T-helper 1 cell treated with Interleukin-12 subunit alpha and Interleukin-12 subunit beta and Interleukin-4 antibody, amounts not matched to agents 30 μg/mL and 1 μg/mL, for 36 hours (primary cell): Measurements from ENCODE around the gene USP47.
A peak's percentile ranks its signal among the peaks of the same experiment; 100 is the strongest.

Experiments
- H3K27ac Mint-ChIP-seq: one replicate; pipeline ENCODE4 v1.8.0; 2021; ENCODE audit warnings: mild to moderate bottlenecking, mixed read lengths
- H3K27me3 Mint-ChIP-seq: one replicate; pipeline ENCODE4 v1.8.0; 2021; ENCODE audit warnings: low read depth, mixed read lengths
- H3K36me3 Mint-ChIP-seq: one replicate; pipeline ENCODE4 v1.8.0; 2021; ENCODE audit warnings: low read depth, mixed read lengths
- H3K4me1 Mint-ChIP-seq: one replicate; pipeline ENCODE4 v1.8.0; 2021; ENCODE audit warnings: low read depth, mixed read lengths
- H3K4me3 Mint-ChIP-seq: one replicate; pipeline ENCODE4 v1.8.0; 2021; ENCODE audit warnings: mild to moderate bottlenecking, moderate library complexity, mixed read lengths
- H3K9me3 Mint-ChIP-seq: one replicate; pipeline ENCODE4 v1.8.0; 2021; ENCODE audit warnings: mixed read lengths

The USP47 gene, protein sequence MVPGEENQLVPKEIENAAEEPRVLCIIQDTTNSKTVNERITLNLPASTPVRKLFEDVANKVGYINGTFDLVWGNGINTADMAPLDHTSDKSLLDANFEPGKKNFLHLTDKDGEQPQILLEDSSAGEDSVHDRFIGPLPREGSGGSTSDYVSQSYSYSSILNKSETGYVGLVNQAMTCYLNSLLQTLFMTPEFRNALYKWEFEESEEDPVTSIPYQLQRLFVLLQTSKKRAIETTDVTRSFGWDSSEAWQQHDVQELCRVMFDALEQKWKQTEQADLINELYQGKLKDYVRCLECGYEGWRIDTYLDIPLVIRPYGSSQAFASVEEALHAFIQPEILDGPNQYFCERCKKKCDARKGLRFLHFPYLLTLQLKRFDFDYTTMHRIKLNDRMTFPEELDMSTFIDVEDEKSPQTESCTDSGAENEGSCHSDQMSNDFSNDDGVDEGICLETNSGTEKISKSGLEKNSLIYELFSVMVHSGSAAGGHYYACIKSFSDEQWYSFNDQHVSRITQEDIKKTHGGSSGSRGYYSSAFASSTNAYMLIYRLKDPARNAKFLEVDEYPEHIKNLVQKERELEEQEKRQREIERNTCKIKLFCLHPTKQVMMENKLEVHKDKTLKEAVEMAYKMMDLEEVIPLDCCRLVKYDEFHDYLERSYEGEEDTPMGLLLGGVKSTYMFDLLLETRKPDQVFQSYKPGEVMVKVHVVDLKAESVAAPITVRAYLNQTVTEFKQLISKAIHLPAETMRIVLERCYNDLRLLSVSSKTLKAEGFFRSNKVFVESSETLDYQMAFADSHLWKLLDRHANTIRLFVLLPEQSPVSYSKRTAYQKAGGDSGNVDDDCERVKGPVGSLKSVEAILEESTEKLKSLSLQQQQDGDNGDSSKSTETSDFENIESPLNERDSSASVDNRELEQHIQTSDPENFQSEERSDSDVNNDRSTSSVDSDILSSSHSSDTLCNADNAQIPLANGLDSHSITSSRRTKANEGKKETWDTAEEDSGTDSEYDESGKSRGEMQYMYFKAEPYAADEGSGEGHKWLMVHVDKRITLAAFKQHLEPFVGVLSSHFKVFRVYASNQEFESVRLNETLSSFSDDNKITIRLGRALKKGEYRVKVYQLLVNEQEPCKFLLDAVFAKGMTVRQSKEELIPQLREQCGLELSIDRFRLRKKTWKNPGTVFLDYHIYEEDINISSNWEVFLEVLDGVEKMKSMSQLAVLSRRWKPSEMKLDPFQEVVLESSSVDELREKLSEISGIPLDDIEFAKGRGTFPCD (N-terminal part only)

GRCh38 chr11:11841723-11842420 is at the start of gene USP47:
Gene USP47 (plus strand): TSS chr11:11841972. CDS start chr11:11842186, 214 bp downstream.
- Mint-ChIP-seq H3K27me3 (peaks cover 13% of the 10 kb centered on the region), H3K9me3 (no peaks in the 10 kb centered on the region), H3K27ac (peak within 1 kb of the TSS; percentile 68), H3K36me3 (peaks cover 4% of the 10 kb centered on the region), H3K4me1 (peaks cover 18% of the 10 kb centered on the region), H3K4me3 (peak within 1 kb of the TSS; percentile 58)

DNA sequence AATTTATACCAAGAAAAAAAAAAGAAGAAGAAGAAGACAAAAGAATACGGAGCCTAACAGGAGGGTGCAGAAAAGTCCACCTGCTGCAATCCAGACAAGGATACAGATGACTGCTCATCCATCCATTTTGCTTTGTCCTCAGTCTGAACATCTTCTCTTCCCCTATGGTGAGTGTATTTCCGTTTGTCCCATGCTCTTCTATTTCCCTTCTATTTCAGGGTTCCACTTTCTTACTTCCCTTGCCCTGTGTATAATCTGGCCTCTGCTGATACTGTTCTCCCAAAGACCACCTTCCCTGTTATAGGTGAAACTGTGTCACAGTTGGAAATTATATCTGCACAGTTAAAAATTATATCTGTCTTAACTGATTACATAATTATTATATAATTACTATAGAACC is 48.7 kb upstream of the USP47 start:
- Mint-ChIP-seq H3K36me3 (no peaks in the 10 kb centered on the region), H3K4me1 (no peaks in the 10 kb centered on the region), H3K27ac (no peak overlapping the region), H3K27me3 (peaks cover 33% of the 10 kb centered on the region), H3K4me3 (no peak overlapping the region), H3K9me3 (no peaks in the 10 kb centered on the region)

DNA sequence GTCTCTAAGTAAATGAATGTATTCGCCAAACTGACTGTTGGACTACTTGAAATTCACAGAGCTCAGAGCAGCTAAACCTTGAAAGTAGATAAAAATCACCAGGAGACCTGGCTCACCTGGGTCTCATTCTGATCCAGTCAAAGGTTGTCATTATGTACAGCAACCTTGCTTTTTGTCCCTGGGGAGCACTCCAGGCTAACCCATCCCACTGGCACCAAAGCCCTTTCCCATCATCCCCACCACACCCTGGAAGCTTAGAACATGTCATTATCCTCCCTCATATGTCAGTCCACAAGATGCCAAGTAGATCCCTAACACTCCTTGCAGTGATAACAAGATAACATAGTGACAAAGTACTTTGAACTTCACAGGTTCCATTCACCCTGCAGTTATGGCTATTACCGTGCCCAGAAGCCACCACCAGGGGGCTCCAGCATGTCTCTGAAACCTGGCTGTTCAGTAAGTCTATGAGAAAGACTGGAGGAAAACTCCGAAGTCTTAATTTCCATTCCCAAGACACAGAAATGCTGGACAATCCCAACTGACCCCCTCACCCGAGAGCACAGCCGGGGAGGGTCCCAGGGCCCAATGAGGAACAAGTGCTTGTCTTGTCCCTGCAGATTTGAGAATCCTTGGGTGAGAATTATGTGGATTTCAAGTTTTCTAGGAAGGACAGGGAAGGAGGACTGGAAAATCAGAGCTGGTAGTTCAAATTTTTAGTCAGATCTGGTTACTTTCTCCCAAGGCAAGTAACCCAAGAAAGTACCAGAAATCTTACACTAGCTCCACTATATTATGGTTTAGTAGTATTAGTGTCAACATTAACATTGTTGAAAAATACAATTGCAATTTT is 43.0 kb upstream of the USP47 start:
- Mint-ChIP-seq H3K27ac (no peak overlapping the region), H3K4me1 (no peaks in the 10 kb centered on the region), H3K9me3 (no peaks in the 10 kb centered on the region), H3K27me3 (peaks cover 26% of the 10 kb centered on the region), H3K4me3 (no peak overlapping the region), H3K36me3 (no peaks in the 10 kb centered on the region)

GRCh38 chr11:11805228-11805627 is 36.5 kb upstream of the USP47 start:
- no peaks in the 10 kb centered on the region for H3K36me3 Mint-ChIP-seq
- no peak overlapping the region for H3K4me3 Mint-ChIP-seq
- no peak overlapping the region for H3K27ac Mint-ChIP-seq
- no peaks in the 10 kb centered on the region for H3K9me3 Mint-ChIP-seq
- peaks cover 40% of the 10 kb centered on the region for H3K27me3 Mint-ChIP-seq
- no peaks in the 10 kb centered on the region for H3K4me1 Mint-ChIP-seq

DNA sequence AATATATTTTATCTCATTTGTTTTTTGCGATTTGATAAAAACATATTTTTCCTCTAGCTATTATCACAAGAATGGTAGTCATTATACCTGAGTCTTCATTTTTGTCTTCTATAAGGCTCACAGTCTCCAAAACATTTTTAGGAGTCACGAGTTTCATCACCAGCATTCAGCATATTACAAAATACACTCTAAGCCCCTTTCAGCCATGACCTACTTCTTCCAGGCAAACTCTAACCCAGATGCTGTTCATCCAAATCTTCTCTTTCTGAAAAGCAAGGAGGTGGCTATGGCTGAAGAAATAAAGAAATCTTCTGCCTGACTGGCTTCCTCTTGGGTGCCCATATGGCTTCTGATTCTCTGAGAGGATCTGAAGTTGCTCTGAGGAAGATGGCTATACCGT is 35.7 kb upstream of the USP47 start:
- no peak overlapping the region for H3K27ac Mint-ChIP-seq

GRCh38 chr11:11806586-11806985 is 35.2 kb upstream of the USP47 start:
- no peak overlapping the region for H3K4me3 Mint-ChIP-seq
- peaks cover 40% of the 10 kb centered on the region for H3K27me3 Mint-ChIP-seq
- H3K9me3 Mint-ChIP-seq: no peaks in the 10 kb centered on the region
- no peaks in the 10 kb centered on the region for H3K36me3 Mint-ChIP-seq
- no peak overlapping the region for H3K27ac Mint-ChIP-seq
- no peaks in the 10 kb centered on the region for H3K4me1 Mint-ChIP-seq

More for the DNA sequence above, 35.7 kb upstream of the USP47 start:
- Mint-ChIP-seq H3K9me3 (no peaks in the 10 kb centered on the region), H3K36me3 (no peaks in the 10 kb centered on the region), H3K4me3 (no peak overlapping the region), H3K4me1 (no peaks in the 10 kb centered on the region), H3K27me3 (peaks cover 40% of the 10 kb centered on the region)

DNA sequence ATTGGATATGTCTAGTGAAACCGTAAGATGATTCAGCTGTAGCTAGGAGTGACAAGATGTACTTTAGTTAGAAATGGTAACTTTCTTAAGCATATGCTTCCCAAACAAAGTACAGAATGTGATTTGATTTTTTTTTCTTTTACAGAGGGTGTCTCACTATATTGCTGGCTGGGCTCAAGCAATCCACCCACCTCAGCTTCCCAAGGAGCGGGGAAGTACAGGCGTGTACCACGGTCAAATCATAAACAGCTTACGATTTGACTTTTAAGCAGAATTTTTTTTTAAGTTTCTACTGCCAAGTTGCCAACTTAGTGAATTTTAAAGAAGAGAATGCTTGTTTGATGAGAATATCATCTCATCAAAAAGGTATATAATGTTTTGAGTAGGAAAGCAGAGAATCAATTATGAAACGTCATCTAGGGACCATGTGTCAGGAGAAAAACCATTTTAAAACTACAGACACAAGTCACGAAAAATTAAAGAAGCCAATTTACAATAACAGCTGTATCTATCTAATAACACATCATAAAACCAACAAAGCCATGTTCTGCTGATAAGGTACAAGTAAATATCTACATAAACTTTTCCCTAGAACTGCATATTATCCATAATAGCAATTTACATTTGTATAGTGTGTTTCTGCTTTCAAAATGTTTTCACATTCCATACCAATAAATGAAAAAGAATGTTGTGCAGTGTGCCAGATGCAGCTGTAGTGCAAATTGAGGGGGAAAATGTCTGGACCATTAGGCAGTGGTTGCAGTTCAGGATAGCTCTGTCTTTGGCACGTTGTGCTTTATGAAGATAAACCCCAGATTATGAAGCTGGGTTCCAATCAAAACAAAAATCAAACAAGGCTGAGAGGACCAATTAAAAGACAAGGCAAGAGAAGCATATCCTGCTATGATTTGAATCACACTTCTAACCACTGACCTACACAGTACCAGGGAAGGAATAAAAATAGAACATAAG is 33.7 kb upstream of the USP47 start:
- Mint-ChIP-seq H3K4me3 (no peak overlapping the region), H3K27me3 (peaks cover 36% of the 10 kb centered on the region), H3K27ac (no peak overlapping the region), H3K9me3 (no peaks in the 10 kb centered on the region), H3K36me3 (no peaks in the 10 kb centered on the region), H3K4me1 (no peaks in the 10 kb centered on the region)

GRCh38 chr11:11808992-11809615 is 32.7 kb upstream of the USP47 start:
- H3K27ac Mint-ChIP-seq: no peak overlapping the region
- H3K4me3 Mint-ChIP-seq: no peak overlapping the region
- H3K4me1 Mint-ChIP-seq: no peaks in the 10 kb centered on the region
- H3K36me3 Mint-ChIP-seq: no peaks in the 10 kb centered on the region
- H3K9me3 Mint-ChIP-seq: no peaks in the 10 kb centered on the region
- H3K27me3 Mint-ChIP-seq: peaks cover 36% of the 10 kb centered on the region

GRCh38 chr11:11810764-11811726 is 30.7 kb upstream of the USP47 start:
- no peaks in the 10 kb centered on the region for H3K36me3 Mint-ChIP-seq
- no peaks in the 10 kb centered on the region for H3K4me1 Mint-ChIP-seq

DNA sequence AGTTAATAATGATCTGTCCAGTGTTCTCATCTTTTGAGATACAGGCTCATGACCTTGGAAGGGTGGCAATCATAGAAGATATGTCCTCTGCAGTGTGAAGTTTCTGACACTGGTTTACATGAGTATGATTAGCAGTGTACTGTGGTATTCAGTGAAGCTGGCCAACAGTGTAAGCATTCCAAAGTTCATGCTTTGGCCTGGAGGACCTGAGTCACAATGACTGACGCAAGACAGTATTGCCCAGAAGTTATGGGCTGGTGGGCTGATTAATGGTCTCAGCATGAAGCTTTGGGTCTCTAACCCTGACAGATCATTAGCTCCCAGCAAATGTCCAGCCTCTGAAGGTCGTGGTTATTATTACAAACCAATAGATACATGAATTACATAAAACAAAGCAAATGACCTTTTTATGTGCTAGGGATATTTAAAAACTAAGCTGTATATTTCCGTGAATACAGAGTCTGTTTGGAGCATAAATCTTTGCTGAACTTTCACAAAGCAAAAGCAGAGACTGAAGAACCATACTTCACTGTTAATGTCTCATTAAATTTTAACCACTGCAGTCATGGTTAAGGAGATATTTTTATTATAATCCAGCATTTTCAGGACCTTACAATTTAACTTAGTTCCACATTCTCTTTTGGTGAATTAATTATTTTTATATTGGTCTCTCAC is 28.3 kb upstream of the USP47 start:
- Mint-ChIP-seq H3K27me3 (peaks cover 23% of the 10 kb centered on the region), H3K36me3 (no peaks in the 10 kb centered on the region), H3K4me1 (no peaks in the 10 kb centered on the region), H3K9me3 (no peaks in the 10 kb centered on the region), H3K4me3 (no peak overlapping the region), H3K27ac (no peak overlapping the region)

More at GRCh38 chr11:11810764-11811726, 30.7 kb upstream of the USP47 start:
- Mint-ChIP-seq H3K4me3 (no peak overlapping the region), H3K27me3 (peaks cover 26% of the 10 kb centered on the region), H3K27ac (no peak overlapping the region), H3K9me3 (no peaks in the 10 kb centered on the region)
